Esophagus muscularis mucosa (tissue), 4 donors: Measurements from ENCODE around the gene HAND2. TPM values are rescaled to one million over a fixed set of nuclear protein-coding genes. Genes with fewer than 3 reads are reported as not detected.
A peak's percentile ranks its signal among the peaks of the same experiment; 100 is the strongest.

Experiments used
- DNase-seq: peaks from one replicate; pipeline ENCODE4 v3.0.0-alpha.2; 2017; ENCODE audit errors: extremely low spot score
- H3K27ac ChIP-seq, 4 donors: fragments of 200-600 bp; sonication (generic); replicated peaks in 1 of 4; 1 replicate in 3 of 4; 2 replicates in 1 of 4; pipeline ENCODE4 v1.5.1; 2016 to 2019; ENCODE audit warnings: mild to moderate bottlenecking in 1 of 4
- H3K27me3 ChIP-seq, 4 donors: fragments of 200-600 bp; sonication (generic); one replicate each; pipeline versions ENCODE4 v1.5.1 to v1.6.0; 2016 to 2019
- H3K36me3 ChIP-seq, 4 donors: fragments of 200-600 bp; sonication (generic); one replicate each; pipeline ENCODE4 v1.5.1; 2016 to 2019
- H3K4me1 ChIP-seq, 4 donors: fragments of 200-600 bp; sonication (generic); one replicate each; pipeline ENCODE4 v1.5.1; 2016 to 2019
- H3K4me3 ChIP-seq, 4 donors: fragments of 200-600 bp; sonication (generic); 1 replicate in 2 of 4; 2 replicates in 2 of 4; pipeline ENCODE4 v1.5.1; 2016 to 2019; ENCODE audit warnings: mild to moderate bottlenecking in 4 of 4, moderate library complexity in 1 of 4
- H3K9me3 ChIP-seq, 4 donors: fragments of 200-600 bp; sonication (generic); 1 replicate in 3 of 4; 2 replicates in 1 of 4; pipeline ENCODE4 v1.5.1; 2016 to 2019
- EP300 ChIP-seq: sonication (generic); formaldehyde crosslinking; IDR thresholded peaks from one replicate; pipeline ENCODE4 v1.6.1; 2017; ENCODE audit warnings: antibody characterized with exemption
- POLR2A ChIP-seq: fragments of 450-650 bp; IDR thresholded peaks from one replicate; pipeline ENCODE4 v1.6.1; 2017; ENCODE audit warnings: antibody characterized with exemption, moderate library complexity, mild to moderate bottlenecking, low read depth
- POLR2AphosphoS5 ChIP-seq, 2 donors: sonication (generic); formaldehyde crosslinking; IDR thresholded peaks; one replicate each; pipeline ENCODE4 v1.6.1; 2017; ENCODE audit warnings: antibody characterized with exemption in 2 of 2
- WGBS: methylation state at CpG from one replicate; pipeline ENCODE4 v1.1.5; 2018; 5-methylcytosine and 5-hydroxymethylcytosine counted together
- intact Hi-C: fragments of 100-400 bp; cut with DNase I; formaldehyde crosslinking; loops from one replicate; pipeline ENCODE4 v1.15.1; 2023
- total RNA-seq, 4 donors: library from RNA; depleted of rRNA; stranded (reverse); fragments of >200 nt; gene quantifications; one replicate each; pipeline versions ENCODE4 v1.1.0 to v1.2.1, GENCODE V29; 2016
- TF ChIP-seq, protein P1 (sequence below), 3 experiments: fragments of 200-600 bp in 2 of 3; fragments of 450-650 bp in 1 of 3; sonication (generic) in 2 of 3; IDR thresholded peaks; one replicate each; pipeline ENCODE4 v1.5.1; 2017 to 2019; ENCODE audit warnings: antibody characterized with exemption in 3 of 3, mild to moderate bottlenecking in 2 of 3, moderate library complexity in 1 of 3

The HAND2 gene
- total RNA-seq, 4 donors from 2014 or later = 77.7 to 165 (median 138) TPM

- WGBS = 95% methylated on average over 4 of the region's 4 CpGs
- peak; percentile 19 for DNase-seq
- TF ChIP-seq EP300 (no peak), POLR2AphosphoS5 (IDR thresholded peaks at IDR 0.05) (no peak), POLR2A (no peak)
- TF ChIP-seq, protein P1, sequence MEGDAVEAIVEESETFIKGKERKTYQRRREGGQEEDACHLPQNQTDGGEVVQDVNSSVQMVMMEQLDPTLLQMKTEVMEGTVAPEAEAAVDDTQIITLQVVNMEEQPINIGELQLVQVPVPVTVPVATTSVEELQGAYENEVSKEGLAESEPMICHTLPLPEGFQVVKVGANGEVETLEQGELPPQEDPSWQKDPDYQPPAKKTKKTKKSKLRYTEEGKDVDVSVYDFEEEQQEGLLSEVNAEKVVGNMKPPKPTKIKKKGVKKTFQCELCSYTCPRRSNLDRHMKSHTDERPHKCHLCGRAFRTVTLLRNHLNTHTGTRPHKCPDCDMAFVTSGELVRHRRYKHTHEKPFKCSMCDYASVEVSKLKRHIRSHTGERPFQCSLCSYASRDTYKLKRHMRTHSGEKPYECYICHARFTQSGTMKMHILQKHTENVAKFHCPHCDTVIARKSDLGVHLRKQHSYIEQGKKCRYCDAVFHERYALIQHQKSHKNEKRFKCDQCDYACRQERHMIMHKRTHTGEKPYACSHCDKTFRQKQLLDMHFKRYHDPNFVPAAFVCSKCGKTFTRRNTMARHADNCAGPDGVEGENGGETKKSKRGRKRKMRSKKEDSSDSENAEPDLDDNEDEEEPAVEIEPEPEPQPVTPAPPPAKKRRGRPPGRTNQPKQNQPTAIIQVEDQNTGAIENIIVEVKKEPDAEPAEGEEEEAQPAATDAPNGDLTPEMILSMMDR (IDR thresholded peaks at IDR 0.05) = no peak
- Histone ChIP-seq H3K27ac (no peak overlapping the region), H3K9me3 (no peaks in the 10 kb centered on the region), H3K4me1 (peaks cover 15 to 50% (median 45%) of the 10 kb centered on the region in 4 donors), H3K36me3 (no peaks in the 10 kb centered on the region), H3K27me3 (no peaks in the 10 kb centered on the region), H3K4me3 (no peak overlapping the region)
- intact Hi-C loops = no loop called here
Observed at GRCh38 chr4:173493041-173493440, 37.0 kb downstream of the HAND2 start.

GRCh38 chr4:173492315-173492714 is 37.7 kb downstream of the HAND2 start:
- Histone ChIP-seq H3K27me3 (no peaks in the 10 kb centered on the region), H3K27ac (no peak overlapping the region), H3K4me1 (peaks cover 15 to 53% (median 45%) of the 10 kb centered on the region in 4 donors), H3K9me3 (no peaks in the 10 kb centered on the region), H3K36me3 (no peaks in the 10 kb centered on the region), H3K4me3 (no peak overlapping the region)
- 88% methylated on average over 4 of the region's 4 CpGs for WGBS
- TF ChIP-seq, protein P1 (IDR thresholded peaks at IDR 0.05) = no peak
- no peak for TF ChIP-seq POLR2AphosphoS5 (IDR thresholded peaks at IDR 0.05)
- TF ChIP-seq EP300 = no peak
- TF ChIP-seq POLR2A = no peak
- intact Hi-C loops = no loop called here
- DNase-seq = peak; percentile 39

GRCh38 chr4:173490817-173491528 is 39.1 kb downstream of the HAND2 start:
- peak; percentile 89 for DNase-seq
- peak overlapping the region; percentile 41 to 77 (median 56) for H3K27ac ChIP-seq

GRCh38 chr4:173490256-173490655 is 39.8 kb downstream of the HAND2 start:
- Histone ChIP-seq H3K9me3 (no peaks in the 10 kb centered on the region), H3K36me3 (no peaks in the 10 kb centered on the region), H3K4me1 (peaks cover 23 to 74% (median 61%) of the 10 kb centered on the region in 4 donors), H3K27ac (peak overlapping the region in 3 of 4 donors; percentile 48 to 77 (median 65)), H3K27me3 (no peaks in the 10 kb centered on the region), H3K4me3 (no peak overlapping the region)
- no peak for TF ChIP-seq EP300
- no peak for TF ChIP-seq POLR2AphosphoS5 (IDR thresholded peaks at IDR 0.05)
- TF ChIP-seq, protein P1 (IDR thresholded peaks at IDR 0.05) = no peak
- TF ChIP-seq POLR2A = no peak
- WGBS = 62% methylated on average over 3 of the region's 3 CpGs
- intact Hi-C loops = no loop called here
- peak; percentile 72 for DNase-seq

More at GRCh38 chr4:173490817-173491528, 39.1 kb downstream of the HAND2 start:
- Histone ChIP-seq H3K27me3 (no peaks in the 10 kb centered on the region), H3K4me1 (peaks cover 23 to 67% (median 57%) of the 10 kb centered on the region in 4 donors), H3K4me3 (no peak overlapping the region), H3K9me3 (no peaks in the 10 kb centered on the region), H3K36me3 (no peaks in the 10 kb centered on the region)
- TF ChIP-seq POLR2AphosphoS5 (IDR thresholded peaks at IDR 0.05) (no peak), EP300 (no peak), POLR2A (no peak)
- TF ChIP-seq, protein P1 (IDR thresholded peaks at IDR 0.05) = no peak
- WGBS = 42% methylated on average over 4 of the region's 4 CpGs
- intact Hi-C loops = no loop called here

DNA sequence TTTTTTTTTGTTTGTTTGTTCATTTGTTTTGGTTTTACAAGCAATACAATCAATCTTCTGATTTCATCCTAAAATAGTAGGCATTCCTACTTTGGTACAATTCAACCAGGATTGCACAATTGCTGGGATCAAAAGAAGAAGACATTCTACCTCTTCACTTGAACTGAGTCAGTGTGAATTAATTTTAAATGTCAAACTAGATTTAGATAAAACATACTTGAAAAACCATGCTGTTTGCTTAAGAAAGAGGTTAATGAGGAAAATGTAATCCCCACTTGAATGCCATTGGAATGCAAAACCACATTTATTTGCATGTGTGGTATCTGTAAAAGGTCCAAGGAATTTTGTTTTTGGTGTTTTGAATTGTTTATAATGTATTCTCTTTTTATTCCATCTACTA is 40.5 kb downstream of the HAND2 start:
- DNase-seq = no peak
- no peak overlapping the region for H3K4me3 ChIP-seq
- no peaks in the 10 kb centered on the region for H3K9me3 ChIP-seq
- no peaks in the 10 kb centered on the region for H3K27me3 ChIP-seq
- H3K36me3 ChIP-seq = no peaks in the 10 kb centered on the region
- peak overlapping the region in 2 of 4 donors; percentile 65 to 77 for H3K27ac ChIP-seq
- TF ChIP-seq EP300 = no peak
- TF ChIP-seq POLR2A = no peak
- no peak for TF ChIP-seq POLR2AphosphoS5 (IDR thresholded peaks at IDR 0.05)
- TF ChIP-seq, protein P1 (IDR thresholded peaks at IDR 0.05) = no peak
- intact Hi-C loops = no loop called here
- peaks cover 23 to 72% (median 58%) of the 10 kb centered on the region in 4 donors for H3K4me1 ChIP-seq
